ENCODE results near the gene HIVEP3.
A peak's percentile ranks its signal among the peaks of the same experiment; 100 is the strongest.

HIVEP3 gene

DNA sequence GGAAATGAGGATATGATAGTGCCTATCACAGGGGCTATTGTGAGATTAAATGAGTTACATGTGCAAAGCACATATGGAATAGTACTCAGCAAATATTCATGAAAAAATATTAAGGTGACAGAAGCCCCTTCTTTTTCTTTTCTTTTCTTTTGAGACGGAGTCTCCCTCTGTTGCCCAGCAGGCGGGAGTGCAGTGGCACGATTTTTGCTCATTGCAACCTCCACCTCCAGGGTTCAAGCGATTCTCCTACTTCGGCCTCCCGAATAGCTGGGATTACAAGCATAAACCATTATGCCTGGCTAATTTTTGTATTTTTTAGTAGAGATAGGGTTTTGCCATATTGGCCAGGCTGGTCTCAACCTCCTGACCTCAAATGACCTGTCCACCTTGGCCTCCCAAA is 139.4 kb downstream of the HIVEP3 start:
- DNase-seq: no peak

GRCh38 chr1:41777695-41778094 is 141.0 kb downstream of the HIVEP3 start:
- DNase-seq: no peak

- DNase-seq: no peak
These were observed 141.8 kb downstream of the HIVEP3 start for GRCh38 chr1:41776891-41777441.

DNA sequence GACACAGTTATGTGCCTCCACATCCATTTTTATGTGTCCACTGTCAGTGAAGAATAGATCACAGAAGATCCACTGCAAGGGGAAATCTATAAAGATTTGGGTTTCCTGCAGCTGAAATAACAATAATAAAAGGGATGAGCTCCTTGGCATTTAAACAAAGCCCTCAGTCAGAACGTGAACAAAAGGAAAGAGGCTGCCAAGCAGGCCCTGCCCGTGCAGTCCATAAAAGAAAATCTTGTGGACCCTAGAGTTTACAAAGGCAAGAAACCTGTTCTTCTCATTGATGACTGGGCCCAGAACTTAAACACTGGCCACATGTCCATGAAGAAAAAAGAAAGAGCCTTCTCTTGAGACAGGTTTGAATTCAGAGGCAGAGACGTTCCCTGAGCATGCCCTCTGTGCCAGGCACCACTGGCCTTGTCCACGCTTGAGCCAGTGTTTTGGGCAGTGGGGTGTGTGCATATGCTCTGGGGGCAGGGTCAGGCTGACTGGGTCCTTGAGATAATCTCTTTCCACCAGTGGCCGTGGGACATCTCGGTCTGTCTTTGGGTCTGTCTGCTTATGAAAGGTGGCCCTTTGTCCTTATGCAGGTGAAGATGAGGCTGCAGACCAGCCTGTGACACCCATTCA is 142.7 kb downstream of the HIVEP3 start:
- DNase-seq: no peak

- DNase-seq: no peak
These were observed 144.2 kb downstream of the HIVEP3 start for GRCh38 chr1:41774471-41774990.

DNA sequence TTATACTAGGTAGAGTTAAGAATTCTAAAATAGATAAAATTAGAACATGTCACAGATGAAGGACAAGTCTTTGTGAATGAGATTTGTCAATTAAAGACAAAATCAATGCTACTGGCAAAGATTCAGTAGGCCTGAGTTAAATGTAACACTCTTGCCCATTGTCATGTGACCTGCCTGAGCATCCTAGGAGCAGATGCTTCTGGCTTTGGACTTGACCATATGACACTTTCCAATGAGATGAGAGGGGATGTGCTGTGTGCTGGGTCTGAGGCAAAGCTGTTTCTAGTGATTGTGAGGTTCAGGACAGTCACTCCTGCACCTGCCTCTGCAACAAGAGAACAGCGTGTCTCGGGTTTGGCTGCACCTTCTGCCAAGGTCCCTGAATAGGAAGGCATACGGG is 144.9 kb downstream of the HIVEP3 start:
- no peak for DNase-seq

DNA sequence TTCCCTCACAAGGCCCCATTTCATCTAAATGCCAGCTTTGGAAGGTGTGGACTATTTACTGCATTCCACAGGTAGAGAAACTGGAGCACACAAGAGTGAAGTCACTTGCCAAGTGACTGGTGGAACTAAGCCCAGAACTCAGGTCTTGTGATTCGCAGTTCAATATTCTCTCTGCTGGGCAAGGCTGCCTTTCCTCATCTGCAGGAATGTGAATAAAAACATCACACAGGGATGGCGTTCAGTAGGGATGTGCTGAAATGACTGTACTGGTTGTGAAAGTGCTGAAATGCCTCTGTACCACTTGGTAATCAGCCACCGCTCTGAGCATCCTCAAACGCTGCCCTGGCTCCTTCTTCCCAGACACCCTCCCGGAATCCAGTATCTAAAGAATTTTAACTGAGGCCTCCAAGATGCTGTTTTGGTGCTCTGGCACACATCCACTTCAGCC is 145.6 kb downstream of the HIVEP3 start:
- no peak for DNase-seq

DNA sequence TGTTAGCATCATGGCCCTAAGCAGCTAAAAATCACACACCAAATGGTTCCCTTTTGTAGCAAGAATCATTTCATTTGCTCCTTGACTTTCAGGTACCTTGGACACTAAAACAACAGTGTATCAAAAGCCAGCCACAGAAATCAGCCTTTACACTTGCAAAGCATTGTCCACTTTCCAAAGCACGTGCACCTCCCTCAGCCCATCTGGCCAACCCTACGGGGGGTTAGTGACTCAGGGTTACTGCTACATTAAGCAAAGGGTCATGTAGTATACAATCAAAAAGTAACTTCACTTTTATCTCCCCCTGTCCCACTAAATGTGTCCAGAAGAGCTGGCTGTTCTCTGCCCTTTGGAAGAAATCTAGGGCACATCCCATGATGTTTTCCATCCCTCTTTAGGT is 149.7 kb downstream of the HIVEP3 start:
- DNase-seq: no peak

DNA sequence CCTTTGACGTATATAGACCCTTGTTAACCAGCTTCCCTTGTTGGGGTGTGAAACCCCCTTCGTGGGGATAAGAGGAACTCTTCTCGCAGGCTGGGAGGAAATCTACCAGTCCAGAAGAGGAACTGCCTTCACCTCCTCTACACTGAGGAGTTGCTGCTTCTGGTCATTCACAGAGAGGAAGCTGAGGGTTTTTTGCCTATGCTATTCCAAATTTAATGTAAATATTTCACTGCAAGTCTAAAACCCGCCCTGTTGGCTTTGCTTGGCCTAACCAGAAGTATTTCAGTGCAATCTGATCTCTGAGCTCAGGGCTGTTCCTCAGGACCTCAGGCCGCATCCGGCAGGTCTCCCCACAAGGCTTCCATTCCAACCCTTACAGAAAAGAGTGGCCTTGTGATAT is 150.1 kb downstream of the HIVEP3 start:
- DNase-seq: no peak

- no peak for DNase-seq
These were observed 150.9 kb downstream of the HIVEP3 start for GRCh38 chr1:41767534-41768525.

DNA sequence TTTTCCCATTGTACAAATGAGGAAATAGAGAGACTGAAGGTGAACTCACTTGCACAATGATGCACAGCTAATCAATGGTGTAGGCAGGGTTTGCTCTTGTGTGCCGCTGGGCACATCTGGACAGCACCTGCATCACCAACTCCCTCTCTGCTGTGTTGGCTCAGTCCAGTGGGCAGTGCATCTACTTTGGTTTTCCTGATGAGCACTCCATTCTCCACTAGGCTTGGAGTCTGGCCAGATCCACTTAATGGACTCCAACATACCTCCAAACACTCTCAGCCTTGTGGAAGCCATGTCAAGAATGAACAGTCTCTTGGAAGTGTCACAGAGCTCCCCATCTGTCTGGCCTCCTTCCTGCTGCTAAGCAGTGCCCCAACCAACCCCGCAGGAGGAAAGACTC is 152.2 kb downstream of the HIVEP3 start:
- DNase-seq: no peak

DNA sequence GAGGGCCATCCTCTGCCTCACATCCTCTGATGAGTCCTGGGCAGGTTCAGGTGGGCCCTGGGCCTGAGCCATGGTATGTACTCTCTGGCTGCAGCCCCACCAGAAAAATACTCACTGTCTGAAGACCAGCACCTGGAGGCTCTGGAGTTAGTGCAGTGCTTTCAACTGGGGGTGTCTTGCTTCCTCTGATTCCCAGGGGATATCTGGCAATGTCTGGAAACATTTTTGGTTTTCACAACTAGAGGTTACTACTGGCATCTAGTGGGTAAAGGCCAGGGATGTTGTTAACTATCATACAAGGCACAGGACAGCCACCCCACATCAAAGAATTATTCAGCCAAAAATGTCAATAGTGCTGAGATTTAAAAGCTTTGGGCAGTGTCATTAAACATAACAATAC is 152.7 kb downstream of the HIVEP3 start:
- DNase-seq: no peak

- no peak for DNase-seq
These were observed 153.6 kb downstream of the HIVEP3 start for GRCh38 chr1:41765152-41765551.

- no peak for DNase-seq
These were observed 154.1 kb downstream of the HIVEP3 start for GRCh38 chr1:41764656-41765055.

DNA sequence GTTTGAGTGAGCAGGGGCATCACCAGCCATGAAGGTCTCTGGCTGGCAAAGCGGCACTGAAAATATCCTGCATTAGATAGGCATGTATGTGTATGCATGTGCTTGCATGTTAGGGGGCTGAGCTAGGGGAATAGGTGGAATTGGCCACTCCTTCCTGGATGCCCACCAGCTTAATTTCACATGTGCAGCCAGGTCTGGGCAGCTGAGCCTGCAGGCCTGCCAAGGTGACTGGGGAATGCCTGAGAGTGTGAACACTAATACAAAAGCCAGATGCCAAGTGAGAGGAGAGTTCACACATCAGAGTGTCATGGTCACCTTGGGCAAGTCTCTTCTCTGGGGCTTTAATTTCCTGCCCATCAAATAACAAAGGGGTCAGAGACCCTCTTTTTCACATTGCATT is 155.9 kb downstream of the HIVEP3 start:
- no peak for DNase-seq

DNA sequence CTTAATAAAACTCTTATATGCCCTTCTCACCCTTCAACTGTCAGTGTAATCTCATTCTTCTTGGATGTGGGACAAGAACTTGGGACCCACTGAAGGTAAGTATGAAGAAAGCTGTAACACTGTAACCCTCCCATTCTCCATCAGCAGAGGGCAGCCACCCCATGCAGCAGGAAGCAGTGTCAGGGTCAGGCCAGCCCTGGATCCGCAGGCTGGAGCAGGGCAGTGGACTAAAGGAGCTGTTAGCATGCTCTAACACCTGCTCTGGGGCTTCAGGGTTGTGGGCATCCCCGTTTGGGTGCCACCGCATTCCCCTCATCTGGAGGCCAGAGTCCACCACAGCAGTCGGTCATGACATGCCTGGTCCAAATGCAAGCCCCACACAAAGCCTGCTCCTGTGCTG is 156.5 kb downstream of the HIVEP3 start:
- no peak for DNase-seq

DNA sequence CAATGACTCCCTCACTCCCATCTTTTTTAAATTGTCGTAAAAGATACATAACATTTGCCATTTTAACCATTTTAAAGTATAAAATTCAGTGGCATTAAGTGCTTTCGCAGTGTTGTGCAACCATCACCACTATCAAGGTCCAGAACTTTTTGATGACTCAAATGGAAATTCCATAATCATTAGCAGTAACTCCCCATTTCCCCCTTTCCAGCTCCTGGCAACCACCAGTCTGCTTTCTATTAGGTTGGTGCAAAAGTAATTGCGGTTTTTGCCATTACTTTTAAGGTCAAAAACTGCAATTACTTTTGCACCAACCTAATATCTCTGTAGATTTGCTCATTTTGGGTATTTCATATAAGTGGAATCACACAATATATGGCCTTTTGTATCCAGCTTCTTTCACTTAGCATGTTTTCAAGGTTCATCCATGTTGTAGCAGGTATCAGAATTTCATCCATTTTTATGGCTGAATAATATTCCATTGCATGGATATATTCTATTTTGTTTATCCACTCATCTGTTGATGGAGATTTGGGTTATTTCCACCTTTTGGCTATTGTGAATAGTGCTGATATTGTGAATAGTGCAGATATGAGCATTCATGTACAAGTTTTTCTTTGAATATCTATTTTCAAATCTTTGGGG is 159.7 kb downstream of the HIVEP3 start:
- DNase-seq: no peak

DNA sequence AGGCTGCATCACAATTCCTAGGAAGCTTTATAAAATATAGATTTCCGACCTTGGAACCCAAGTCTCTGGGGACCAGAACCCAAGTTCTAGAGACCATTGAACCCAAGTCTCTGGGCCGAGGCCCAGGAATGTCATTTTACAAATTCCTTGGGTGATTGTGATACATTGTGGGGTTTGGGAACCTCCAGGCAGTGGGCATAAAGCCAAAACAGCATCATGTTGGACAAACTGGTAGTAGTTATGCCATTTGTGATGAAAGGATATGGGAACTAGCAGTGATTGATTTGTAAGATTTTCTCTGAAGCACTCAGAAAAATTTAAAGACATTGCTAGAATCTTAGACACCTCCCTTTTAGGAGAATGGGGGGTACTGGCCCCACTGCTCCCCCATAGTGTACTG is 160.2 kb downstream of the HIVEP3 start:
- no peak for DNase-seq

- DNase-seq: peak; percentile 45
These were observed 164.2 kb downstream of the HIVEP3 start for GRCh38 chr1:41754540-41754939.

GRCh38 chr1:41752514-41753170 is 166.1 kb downstream of the HIVEP3 start:
- no peak for DNase-seq

DNA sequence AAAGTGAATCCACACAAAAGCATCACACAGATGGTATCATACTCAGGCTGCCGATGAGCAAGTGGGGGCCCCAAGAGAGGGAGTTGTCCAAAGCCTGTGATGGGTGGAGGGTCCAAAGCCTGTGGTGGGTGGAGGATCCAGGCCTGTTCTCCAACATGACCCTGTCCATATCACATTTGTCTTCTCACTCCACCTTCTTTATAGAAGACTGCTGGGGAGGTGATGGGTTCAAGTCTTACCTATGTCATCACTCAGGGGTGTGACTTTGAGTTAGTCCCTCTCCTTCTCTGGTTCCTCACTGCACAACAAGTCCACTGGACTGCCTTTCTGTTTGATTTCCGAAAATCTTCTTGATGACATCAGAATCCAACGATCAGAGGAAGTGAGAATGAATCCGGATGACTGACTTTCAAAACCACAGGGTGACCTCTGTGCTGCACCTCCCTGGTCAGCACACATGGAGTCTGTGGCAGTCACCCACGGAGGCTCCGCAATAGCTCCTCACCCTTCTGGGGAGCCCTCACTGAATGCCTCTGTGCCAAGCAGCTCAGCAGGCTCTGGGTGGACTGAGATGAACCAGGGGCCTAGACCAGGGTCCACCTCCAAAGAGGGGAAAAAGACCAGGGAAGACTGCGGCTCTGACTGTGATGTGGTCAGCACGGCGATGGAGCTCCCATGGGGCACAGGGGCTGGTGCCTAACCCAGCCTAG is 166.8 kb downstream of the HIVEP3 start:
- DNase-seq: no peak

All from CD4-positive, alpha-beta T cell treated with Interleukin-17A for 4 hours (primary cell).